C4-2B (cell line): ENCODE data around the gene MLLT10.

Source experiments
- CTCF ChIP-seq: fragments of 450-650 bp; conservative IDR thresholded peaks from 2 replicates; pipeline ENCODE4 v1.5.1; 2017; ENCODE audit warnings: mild to moderate bottlenecking
- ZFX ChIP-seq: fragments of 450-650 bp; IDR thresholded peaks from 2 replicates; pipeline ENCODE4 v1.6.1; 2017

DNA sequence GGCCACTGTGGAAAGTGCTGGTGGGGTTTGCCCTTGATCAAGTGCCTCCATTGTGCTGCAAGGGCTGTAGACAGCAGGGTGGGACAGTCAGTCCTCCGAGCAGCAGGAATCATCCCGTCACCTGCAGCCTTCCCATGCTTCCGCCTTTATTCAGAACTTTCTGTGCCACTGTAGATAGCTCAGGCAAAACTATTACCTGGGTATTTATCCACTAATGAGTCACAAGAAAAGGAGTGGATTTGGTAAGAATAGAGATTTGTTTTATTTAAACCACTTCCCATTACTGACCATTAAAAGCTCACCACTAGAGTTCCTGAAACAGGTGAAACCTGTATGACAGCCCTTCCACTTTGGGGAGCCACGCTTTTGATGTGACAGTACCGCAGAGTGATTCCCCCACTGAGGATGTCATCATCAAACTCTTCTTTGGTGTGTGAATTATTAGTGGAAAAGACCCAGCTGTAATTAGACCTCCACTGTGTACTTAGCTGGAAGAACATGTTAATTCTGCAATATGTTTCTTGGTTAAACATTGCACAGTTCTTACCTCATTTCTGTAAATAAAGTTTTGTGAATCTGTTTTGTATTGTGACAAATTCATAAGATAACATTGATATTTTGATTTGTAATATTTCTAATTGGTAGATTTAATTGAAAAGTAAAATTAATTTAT is 208.8 kb downstream of the MLLT10 start:
- TF ChIP-seq CTCF (no peak), ZFX (no peak)
